ENCODE results near the gene NCKAP5.

Gene NCKAP5

DNA sequence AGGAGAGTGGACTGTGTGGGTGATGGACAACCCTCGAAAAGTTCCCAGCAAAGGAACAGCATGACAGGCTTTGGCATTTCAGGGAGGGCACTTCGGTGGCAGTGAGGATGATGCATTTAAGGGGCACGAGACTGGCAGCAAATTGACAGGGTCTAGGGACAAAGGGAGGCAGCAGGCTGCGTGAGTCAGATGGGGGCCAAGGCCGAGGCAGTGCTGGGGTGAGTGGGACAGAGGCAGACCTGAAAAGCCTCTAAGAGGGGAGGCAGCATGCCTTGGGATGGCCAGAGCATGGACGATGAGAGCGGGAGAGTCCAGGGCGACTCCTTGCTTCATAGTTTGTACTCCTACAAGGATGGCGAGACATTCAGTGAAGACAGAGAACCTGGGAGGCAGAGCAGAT is 848.8 kb downstream of the NCKAP5 start:
- no peak for TF ChIP-seq EP300 (IDR thresholded peaks at IDR 0.05; ENCODE audit: borderline replicate concordance)
- no peak for TF ChIP-seq CREB1 (IDR thresholded peaks at IDR 0.05; ENCODE audit: low read depth)
- TF ChIP-seq EGR1 (IDR thresholded peaks at IDR 0.05) = no peak
- TF ChIP-seq RAD21 (IDR thresholded peaks at IDR 0.05; ENCODE audit: low read depth) = no peak
- TF ChIP-seq, protein P1, sequence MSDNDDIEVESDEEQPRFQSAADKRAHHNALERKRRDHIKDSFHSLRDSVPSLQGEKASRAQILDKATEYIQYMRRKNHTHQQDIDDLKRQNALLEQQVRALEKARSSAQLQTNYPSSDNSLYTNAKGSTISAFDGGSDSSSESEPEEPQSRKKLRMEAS (IDR thresholded peaks at IDR 0.05) = no peak
- no peak for TF ChIP-seq FOXM1 (IDR thresholded peaks at IDR 0.05; ENCODE audit: borderline replicate concordance, low read depth)

DNA sequence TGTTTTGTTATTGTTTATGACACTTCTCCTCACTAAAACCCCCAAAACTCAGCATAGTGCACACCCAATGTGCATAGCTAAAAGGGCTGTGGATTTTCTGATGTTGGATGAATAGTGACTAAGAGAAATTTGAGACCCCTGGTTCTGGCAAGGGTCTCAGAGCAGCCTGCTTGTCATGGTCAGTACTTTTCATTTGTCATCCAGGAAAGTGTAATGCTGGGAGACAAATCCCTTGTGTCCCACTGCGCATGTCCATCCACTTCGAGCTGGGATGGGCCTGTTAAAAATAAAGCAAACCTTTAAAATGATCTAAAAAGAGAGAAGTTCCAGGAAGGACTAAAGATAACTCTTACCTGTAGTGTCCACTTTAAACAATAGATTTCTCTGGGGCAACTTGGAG is 851.3 kb downstream of the NCKAP5 start:
- TF ChIP-seq, protein P2, sequence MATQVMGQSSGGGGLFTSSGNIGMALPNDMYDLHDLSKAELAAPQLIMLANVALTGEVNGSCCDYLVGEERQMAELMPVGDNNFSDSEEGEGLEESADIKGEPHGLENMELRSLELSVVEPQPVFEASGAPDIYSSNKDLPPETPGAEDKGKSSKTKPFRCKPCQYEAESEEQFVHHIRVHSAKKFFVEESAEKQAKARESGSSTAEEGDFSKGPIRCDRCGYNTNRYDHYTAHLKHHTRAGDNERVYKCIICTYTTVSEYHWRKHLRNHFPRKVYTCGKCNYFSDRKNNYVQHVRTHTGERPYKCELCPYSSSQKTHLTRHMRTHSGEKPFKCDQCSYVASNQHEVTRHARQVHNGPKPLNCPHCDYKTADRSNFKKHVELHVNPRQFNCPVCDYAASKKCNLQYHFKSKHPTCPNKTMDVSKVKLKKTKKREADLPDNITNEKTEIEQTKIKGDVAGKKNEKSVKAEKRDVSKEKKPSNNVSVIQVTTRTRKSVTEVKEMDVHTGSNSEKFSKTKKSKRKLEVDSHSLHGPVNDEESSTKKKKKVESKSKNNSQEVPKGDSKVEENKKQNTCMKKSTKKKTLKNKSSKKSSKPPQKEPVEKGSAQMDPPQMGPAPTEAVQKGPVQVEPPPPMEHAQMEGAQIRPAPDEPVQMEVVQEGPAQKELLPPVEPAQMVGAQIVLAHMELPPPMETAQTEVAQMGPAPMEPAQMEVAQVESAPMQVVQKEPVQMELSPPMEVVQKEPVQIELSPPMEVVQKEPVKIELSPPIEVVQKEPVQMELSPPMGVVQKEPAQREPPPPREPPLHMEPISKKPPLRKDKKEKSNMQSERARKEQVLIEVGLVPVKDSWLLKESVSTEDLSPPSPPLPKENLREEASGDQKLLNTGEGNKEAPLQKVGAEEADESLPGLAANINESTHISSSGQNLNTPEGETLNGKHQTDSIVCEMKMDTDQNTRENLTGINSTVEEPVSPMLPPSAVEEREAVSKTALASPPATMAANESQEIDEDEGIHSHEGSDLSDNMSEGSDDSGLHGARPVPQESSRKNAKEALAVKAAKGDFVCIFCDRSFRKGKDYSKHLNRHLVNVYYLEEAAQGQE (IDR thresholded peaks at IDR 0.05; ENCODE audit: low read depth) = no peak
- TF ChIP-seq, protein P3, sequence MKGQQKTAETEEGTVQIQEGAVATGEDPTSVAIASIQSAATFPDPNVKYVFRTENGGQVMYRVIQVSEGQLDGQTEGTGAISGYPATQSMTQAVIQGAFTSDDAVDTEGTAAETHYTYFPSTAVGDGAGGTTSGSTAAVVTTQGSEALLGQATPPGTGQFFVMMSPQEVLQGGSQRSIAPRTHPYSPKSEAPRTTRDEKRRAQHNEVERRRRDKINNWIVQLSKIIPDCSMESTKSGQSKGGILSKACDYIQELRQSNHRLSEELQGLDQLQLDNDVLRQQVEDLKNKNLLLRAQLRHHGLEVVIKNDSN (IDR thresholded peaks at IDR 0.05) = no peak
- TF ChIP-seq CREB1 (IDR thresholded peaks at IDR 0.05; ENCODE audit: low read depth) = no peak
- TF ChIP-seq YY1 (IDR thresholded peaks at IDR 0.05; ENCODE audit: low read depth) = no peak
- TF ChIP-seq EP300 (IDR thresholded peaks at IDR 0.05; ENCODE audit: borderline replicate concordance) = no peak
- TF ChIP-seq RAD21 (IDR thresholded peaks at IDR 0.05; ENCODE audit: low read depth) = no peak
- TF ChIP-seq NFIC (IDR thresholded peaks at IDR 0.05) = no peak
- TF ChIP-seq TEAD4 (IDR thresholded peaks at IDR 0.05) = no peak
- no peak for TF ChIP-seq TCF12 (IDR thresholded peaks at IDR 0.05; ENCODE audit: low read depth)
- TF ChIP-seq, protein P1 (IDR thresholded peaks at IDR 0.05) = no peak
- TF ChIP-seq FOXM1 (IDR thresholded peaks at IDR 0.05; ENCODE audit: borderline replicate concordance, low read depth) = no peak
- no peak for TF ChIP-seq EGR1 (IDR thresholded peaks at IDR 0.05)
- TF ChIP-seq CEBPB (IDR thresholded peaks at IDR 0.05) = no peak
- TF ChIP-seq ZBTB7A (IDR thresholded peaks at IDR 0.05; ENCODE audit: low read depth) = no peak
- TF ChIP-seq TAF1 (IDR thresholded peaks at IDR 0.05; ENCODE audit: low read depth) = no peak

DNA sequence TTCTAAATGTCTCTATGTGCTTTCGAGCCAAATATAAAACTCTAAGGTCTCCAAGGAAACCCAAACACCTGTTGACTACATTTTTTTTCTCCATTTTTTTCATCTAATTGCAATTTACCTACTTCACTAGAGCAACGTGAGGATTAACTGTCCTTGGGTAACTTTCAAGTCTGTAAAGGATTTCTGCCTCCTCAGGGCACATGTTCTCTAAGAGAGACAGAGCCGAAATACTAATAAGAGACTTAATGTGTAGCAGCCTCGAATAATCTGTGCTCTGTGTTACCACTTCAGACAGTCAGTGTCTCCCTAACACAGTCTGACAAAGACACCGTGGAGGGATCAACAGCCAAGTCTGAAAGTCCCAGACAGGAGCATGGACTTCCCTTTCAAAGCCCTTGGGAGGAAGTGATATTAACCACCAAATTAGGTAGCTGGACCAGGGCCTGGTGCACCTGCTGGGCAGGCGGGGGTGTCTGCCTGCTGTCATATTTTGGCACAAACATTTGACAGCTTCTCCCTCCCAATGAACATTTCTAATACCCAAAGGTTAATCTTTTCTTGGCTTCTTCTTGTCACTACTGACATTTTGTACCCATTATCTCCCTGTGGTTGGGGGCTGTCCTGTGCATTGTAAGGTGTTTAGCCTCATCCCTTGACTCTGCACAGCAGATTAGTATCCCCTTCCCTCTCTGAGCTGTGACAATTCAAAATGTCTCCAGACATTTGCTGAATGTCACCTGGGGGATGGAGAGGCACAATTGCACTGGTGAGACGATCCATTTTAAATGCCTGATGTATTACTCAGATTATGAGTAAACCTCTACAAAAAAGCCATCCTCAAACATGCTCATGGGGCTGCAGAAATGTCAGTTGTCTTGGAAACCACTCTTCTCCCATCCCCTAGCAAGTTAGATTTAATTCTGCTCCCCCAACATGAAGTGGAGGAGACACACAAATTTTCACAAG is 852.6 kb downstream of the NCKAP5 start:
- no peak for TF ChIP-seq YY1 (IDR thresholded peaks at IDR 0.05; ENCODE audit: low read depth)
- TF ChIP-seq TAF1 (IDR thresholded peaks at IDR 0.05; ENCODE audit: low read depth) = no peak
- no peak for TF ChIP-seq RAD21 (IDR thresholded peaks at IDR 0.05; ENCODE audit: low read depth)
- TF ChIP-seq CEBPB (IDR thresholded peaks at IDR 0.05) = no peak
- no peak for TF ChIP-seq ZBTB7A (IDR thresholded peaks at IDR 0.05; ENCODE audit: low read depth)
- no peak for TF ChIP-seq TCF12 (IDR thresholded peaks at IDR 0.05; ENCODE audit: low read depth)
- no peak for TF ChIP-seq FOXM1 (IDR thresholded peaks at IDR 0.05; ENCODE audit: borderline replicate concordance, low read depth)
- TF ChIP-seq CREB1 (IDR thresholded peaks at IDR 0.05; ENCODE audit: low read depth) = no peak

DNA sequence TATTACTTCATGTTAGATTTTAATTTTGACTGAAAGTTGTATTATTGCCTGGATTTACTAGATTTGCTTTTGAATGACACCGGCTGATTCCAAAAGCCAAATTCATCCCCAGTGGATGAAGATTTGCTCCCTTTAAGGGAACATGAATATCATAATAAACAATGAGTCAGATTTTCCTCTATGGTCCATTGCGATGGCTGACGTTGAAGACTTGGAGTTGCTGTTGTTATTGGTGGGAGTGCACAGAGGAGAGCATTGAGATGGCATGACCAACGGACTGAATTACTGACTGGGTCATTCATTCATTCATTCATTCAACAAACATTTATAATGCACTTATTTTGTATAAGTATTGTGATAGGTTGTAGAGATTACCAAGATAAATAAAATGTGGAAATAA is 864.9 kb downstream of the NCKAP5 start:
- no peak for TF ChIP-seq FOXM1 (IDR thresholded peaks at IDR 0.05; ENCODE audit: borderline replicate concordance, low read depth)
- no peak for TF ChIP-seq YY1 (IDR thresholded peaks at IDR 0.05; ENCODE audit: low read depth)
- TF ChIP-seq EGR1 (IDR thresholded peaks at IDR 0.05) = no peak
- TF ChIP-seq TAF1 (IDR thresholded peaks at IDR 0.05; ENCODE audit: low read depth) = no peak
- no peak for TF ChIP-seq CEBPB (IDR thresholded peaks at IDR 0.05)

DNA sequence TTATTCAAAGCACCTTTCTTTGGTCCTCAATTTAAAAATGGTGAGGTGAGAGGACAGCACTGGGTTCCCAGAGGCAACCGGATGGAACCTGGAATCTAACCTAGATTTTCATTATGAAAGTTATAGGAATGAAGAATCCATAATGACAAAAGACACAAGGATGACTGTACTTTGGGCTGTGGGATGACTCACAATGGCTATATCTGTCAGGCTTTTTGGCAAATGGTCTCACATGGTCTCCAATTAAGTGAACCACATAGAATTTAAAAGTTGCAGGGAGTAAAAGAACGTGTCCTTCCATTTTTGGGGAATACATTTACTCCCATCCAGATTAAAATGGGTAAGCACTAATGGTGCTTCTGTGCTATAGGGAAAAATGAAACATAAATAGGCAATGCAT is 866.5 kb downstream of the NCKAP5 start:
- no peak for TF ChIP-seq FOXM1 (IDR thresholded peaks at IDR 0.05; ENCODE audit: borderline replicate concordance, low read depth)
- no peak for TF ChIP-seq RAD21 (IDR thresholded peaks at IDR 0.05; ENCODE audit: low read depth)
- TF ChIP-seq YY1 (IDR thresholded peaks at IDR 0.05; ENCODE audit: low read depth) = no peak
- no peak for TF ChIP-seq EGR1 (IDR thresholded peaks at IDR 0.05)
- TF ChIP-seq TEAD4 (IDR thresholded peaks at IDR 0.05) = no peak
- no peak for TF ChIP-seq EP300 (IDR thresholded peaks at IDR 0.05; ENCODE audit: borderline replicate concordance)
- TF ChIP-seq CREB1 (IDR thresholded peaks at IDR 0.05; ENCODE audit: low read depth) = no peak
- TF ChIP-seq CEBPB (IDR thresholded peaks at IDR 0.05) = no peak

- TF ChIP-seq YY1 (IDR thresholded peaks at IDR 0.05; ENCODE audit: low read depth) (no peak), TCF12 (IDR thresholded peaks at IDR 0.05; ENCODE audit: low read depth) (no peak), FOXM1 (IDR thresholded peaks at IDR 0.05; ENCODE audit: borderline replicate concordance, low read depth) (no peak), EGR1 (IDR thresholded peaks at IDR 0.05) (no peak), EP300 (IDR thresholded peaks at IDR 0.05; ENCODE audit: borderline replicate concordance) (no peak), RAD21 (IDR thresholded peaks at IDR 0.05; ENCODE audit: low read depth) (no peak), CEBPB (IDR thresholded peaks at IDR 0.05) (no peak), TAF1 (IDR thresholded peaks at IDR 0.05; ENCODE audit: low read depth) (no peak), NFIC (IDR thresholded peaks at IDR 0.05) (no peak), TEAD4 (IDR thresholded peaks at IDR 0.05) (no peak), CREB1 (IDR thresholded peaks at IDR 0.05; ENCODE audit: low read depth) (no peak), ZBTB7A (IDR thresholded peaks at IDR 0.05; ENCODE audit: low read depth) (no peak)
- TF ChIP-seq, protein P2 (IDR thresholded peaks at IDR 0.05; ENCODE audit: low read depth) = no peak
- TF ChIP-seq, protein P1 (IDR thresholded peaks at IDR 0.05) = no peak
- TF ChIP-seq, protein P3 (IDR thresholded peaks at IDR 0.05) = no peak
Measured at GRCh38 chr2:132697556-132698205, 870.6 kb downstream of the NCKAP5 start.
